HCT116 (cell line): ENCODE measurements around the gene SUDS3.

Experiments used
- CBX3 ChIP-seq: IDR thresholded peaks from 2 replicates; pipeline ENCODE4 v1.6.1; 2012; ENCODE audit warnings: low read depth
- CEBPB ChIP-seq: IDR thresholded peaks from 2 replicates; pipeline ENCODE4 v1.6.1; 2012; ENCODE audit warnings: low read depth
- ELF1 ChIP-seq: IDR thresholded peaks from 2 replicates; pipeline ENCODE4 v1.6.1; 2012; ENCODE audit warnings: low read depth, borderline replicate concordance
- EZH2 ChIP-seq: fragments of 200-600 bp; sonication (generic); IDR thresholded peaks from 2 replicates; pipeline ENCODE4 v1.6.1; 2017; ENCODE audit warnings: antibody characterized with exemption, mixed run types
- EZH2phosphoT487 ChIP-seq: fragments of 200-600 bp; IDR thresholded peaks from 2 replicates; pipeline ENCODE4 v1.6.1; 2018; ENCODE audit warnings: antibody characterized with exemption, borderline replicate concordance
- FOSL1 ChIP-seq: IDR thresholded peaks from 2 replicates; pipeline ENCODE4 v1.6.1; 2012; ENCODE audit warnings: low read depth
- POLR2A ChIP-seq: IDR thresholded peaks from 2 replicates; pipeline ENCODE4 v1.7.0; 2011; ENCODE audit warnings: borderline replicate concordance; ENCODE audit not compliant: insufficient read depth, insufficient read length; ENCODE audit errors: extremely low read depth
- POLR2AphosphoS5 ChIP-seq: IDR thresholded peaks from 2 replicates; pipeline ENCODE4 v1.6.1; 2011; ENCODE audit warnings: mild to moderate bottlenecking, low read depth, low read length, moderate library complexity
- SRF ChIP-seq: IDR thresholded peaks from 2 replicates; pipeline ENCODE4 v1.6.1; 2012; ENCODE audit warnings: low read depth
- ZFX ChIP-seq: fragments of 450-650 bp; IDR thresholded peaks from 2 replicates; pipeline ENCODE4 v1.6.1; 2017
- ZNF274 ChIP-seq: fragments of 200-500 bp; sonication (Bioruptor generic); IDR thresholded peaks from 2 replicates; pipeline ENCODE4 v1.6.1; 2014; ENCODE audit warnings: mild to moderate bottlenecking, low read depth, low read length, inconsistent platforms
- TF ChIP-seq, protein P1 (sequence below), 3 experiments: fragments of 200-600 bp in 1 of 3; sonication (generic) in 1 of 3; IDR thresholded peaks in 2 of 3; conservative IDR thresholded peaks in 1 of 3; 2 replicates each; pipeline ENCODE4 v1.5.1; 2012 to 2017; ENCODE audit warnings: low read depth in 2 of 3, low read length in 2 of 3, antibody characterized with exemption in 1 of 3, borderline replicate concordance in 1 of 3, control low read depth in 1 of 3, mild to moderate bottlenecking in 1 of 3, mixed read lengths in 1 of 3, mixed run types in 1 of 3, moderate library complexity in 1 of 3; ENCODE audit not compliant: insufficient read depth in 1 of 3
- TF ChIP-seq, protein P2 (sequence below): IDR thresholded peaks from 2 replicates; pipeline ENCODE4 v1.6.1; 2012

DNA sequence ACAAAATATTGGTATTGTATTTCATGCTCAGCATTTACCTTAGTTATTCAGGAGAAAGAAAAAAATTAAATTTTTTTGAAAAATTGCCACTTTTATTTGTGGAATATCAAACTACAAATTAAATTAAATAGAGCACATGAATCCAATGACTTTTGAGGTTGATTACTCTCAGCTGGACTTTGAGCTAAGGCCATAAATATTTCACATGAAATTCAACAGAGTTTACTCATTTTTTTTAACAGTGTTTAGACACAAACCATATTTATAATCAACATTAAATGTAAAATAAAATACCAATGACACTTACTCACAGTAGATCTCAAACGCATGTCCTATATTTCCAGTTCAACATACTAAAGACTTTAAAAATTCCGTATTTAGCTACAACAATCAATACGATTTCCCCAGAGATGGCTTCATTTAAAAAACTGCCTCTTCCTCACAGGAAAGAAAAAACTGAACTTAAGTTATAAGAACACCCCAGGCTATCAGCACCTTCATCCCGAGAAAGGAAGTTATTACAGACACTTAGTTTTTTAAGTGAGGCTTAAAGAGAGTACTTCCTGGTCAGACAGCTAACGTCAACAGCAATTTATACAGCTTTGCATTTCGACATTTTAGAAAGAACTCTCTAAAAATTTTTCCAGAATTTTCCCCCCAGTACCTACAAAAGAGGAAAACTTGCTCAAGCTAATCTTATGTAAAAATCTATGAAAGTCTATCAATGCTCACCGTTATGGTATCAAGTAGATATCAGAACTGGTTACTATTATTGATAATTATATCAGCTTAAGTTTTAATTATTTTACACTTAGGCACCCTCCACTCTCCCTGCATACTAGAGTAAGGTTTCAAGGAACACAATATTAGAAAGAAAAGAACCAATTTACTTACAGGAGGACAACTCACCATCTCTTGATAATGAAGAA lies 17.5 kb upstream of the SUDS3 start:
- no peak for TF ChIP-seq POLR2AphosphoS5
- TF ChIP-seq, protein P1, sequence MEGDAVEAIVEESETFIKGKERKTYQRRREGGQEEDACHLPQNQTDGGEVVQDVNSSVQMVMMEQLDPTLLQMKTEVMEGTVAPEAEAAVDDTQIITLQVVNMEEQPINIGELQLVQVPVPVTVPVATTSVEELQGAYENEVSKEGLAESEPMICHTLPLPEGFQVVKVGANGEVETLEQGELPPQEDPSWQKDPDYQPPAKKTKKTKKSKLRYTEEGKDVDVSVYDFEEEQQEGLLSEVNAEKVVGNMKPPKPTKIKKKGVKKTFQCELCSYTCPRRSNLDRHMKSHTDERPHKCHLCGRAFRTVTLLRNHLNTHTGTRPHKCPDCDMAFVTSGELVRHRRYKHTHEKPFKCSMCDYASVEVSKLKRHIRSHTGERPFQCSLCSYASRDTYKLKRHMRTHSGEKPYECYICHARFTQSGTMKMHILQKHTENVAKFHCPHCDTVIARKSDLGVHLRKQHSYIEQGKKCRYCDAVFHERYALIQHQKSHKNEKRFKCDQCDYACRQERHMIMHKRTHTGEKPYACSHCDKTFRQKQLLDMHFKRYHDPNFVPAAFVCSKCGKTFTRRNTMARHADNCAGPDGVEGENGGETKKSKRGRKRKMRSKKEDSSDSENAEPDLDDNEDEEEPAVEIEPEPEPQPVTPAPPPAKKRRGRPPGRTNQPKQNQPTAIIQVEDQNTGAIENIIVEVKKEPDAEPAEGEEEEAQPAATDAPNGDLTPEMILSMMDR (IDR thresholded peaks at IDR 0.05 in 2 of 3, conservative IDR thresholded peaks at IDR 0.05 in 1 of 3; ENCODE audit: borderline replicate concordance in 1 of 3, insufficient read depth in 1 of 3, low read depth in 2 of 3, low read length in 2 of 3), result no peak
- TF ChIP-seq POLR2A, result no peak
- TF ChIP-seq FOSL1, result no peak
- TF ChIP-seq EZH2, result no peak
- TF ChIP-seq, protein P2, sequence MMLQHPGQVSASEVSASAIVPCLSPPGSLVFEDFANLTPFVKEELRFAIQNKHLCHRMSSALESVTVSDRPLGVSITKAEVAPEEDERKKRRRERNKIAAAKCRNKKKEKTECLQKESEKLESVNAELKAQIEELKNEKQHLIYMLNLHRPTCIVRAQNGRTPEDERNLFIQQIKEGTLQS, result no peak
- TF ChIP-seq ZNF274, result no peak
- TF ChIP-seq CBX3, result no peak
- TF ChIP-seq ELF1, result no peak
- no peak for TF ChIP-seq EZH2phosphoT487
- no peak for TF ChIP-seq ZFX
- no peak for TF ChIP-seq CEBPB
- TF ChIP-seq SRF, result no peak
